HEK293 (cell line): Measurements from ENCODE around the gene GPR39.

ENCODE experiments used
- CTCF ChIP-seq: fragments of 450-650 bp; formaldehyde crosslinking; IDR thresholded peaks from 2 replicates; pipeline ENCODE4 v1.5.1; 2016; ENCODE audit warnings: missing biosample characterization, missing genetic modification characterization
- KLF16 ChIP-seq: fragments of 450-650 bp; formaldehyde crosslinking; IDR thresholded peaks from 2 replicates; pipeline ENCODE4 v1.5.1; 2017; ENCODE audit warnings: missing biosample characterization, missing genetic modification characterization
- REST ChIP-seq: fragments of 450-650 bp; formaldehyde crosslinking; IDR thresholded peaks from 2 replicates; pipeline ENCODE4 v1.5.1; 2016; ENCODE audit warnings: missing biosample characterization, missing genetic modification characterization
- ZNF292 ChIP-seq: fragments of 450-650 bp; formaldehyde crosslinking; IDR thresholded peaks from 2 replicates; pipeline ENCODE4 v1.5.1; 2016; ENCODE audit warnings: low read depth, missing biosample characterization, missing genetic modification characterization, borderline replicate concordance
- ZNF518A ChIP-seq: fragments of 450-650 bp; formaldehyde crosslinking; conservative IDR thresholded peaks from 2 replicates; pipeline ENCODE4 v1.5.1; 2016; ENCODE audit warnings: low read depth, missing biosample characterization, missing genetic modification characterization

GRCh38 chr2:132442278-132442677 lies 25.7 kb downstream of the GPR39 start:
- TF ChIP-seq REST (tag by site-specific recombination) (no peak), ZNF518A (no peak), ZNF292 (no peak), CTCF (tag by site-specific recombination) (no peak), KLF16 (tag by site-specific recombination) (no peak)
